GM18870 (cell line): ENCODE data around the gene C20orf141.
"Not testable (repeated sequence)": the region's sequence is repeated elsewhere in the genome, so short reads cannot be mapped to it uniquely, and the experiment has no call there.

Experiments
- ATAC-seq: cut with Tn5 transposase; IDR thresholded peaks from one replicate; pipeline ENCODE4 v1.9.1; 2021; ENCODE audit warnings: moderate library complexity; ENCODE audit not compliant: unreplicated experiment

Gene C20orf141

GRCh38 chr20:2799271-2799670 lies 15.5 kb upstream of the C20orf141 start:
- no peak for ATAC-seq

GRCh38 chr20:2799688-2800520 lies 14.9 kb upstream of the C20orf141 start:
- ATAC-seq, result no peak

GRCh38 chr20:2800521-2801285 lies 14.1 kb upstream of the C20orf141 start, which contains the start of gene CPXM1:
Gene CPXM1, minus strand, starts transcription at chr20:2800627. Its CDS starts 55 bp downstream, at chr20:2800572.
- ATAC-seq, result peak; percentile 43

GRCh38 chr20:2801286-2801728 lies 13.5 kb upstream of the C20orf141 start:
- ATAC-seq, result no peak

- ATAC-seq, result no peak
Measured at GRCh38 chr20:2804041-2804828, 10.6 kb upstream of the C20orf141 start.

GRCh38 chr20:2804852-2805688 lies 9.7 kb upstream of the C20orf141 start:
- no peak for ATAC-seq

- ATAC-seq, result no peak
Measured at GRCh38 chr20:2805689-2806350, 9.0 kb upstream of the C20orf141 start.

- ATAC-seq, result no peak
Measured at GRCh38 chr20:2806351-2806701, 8.5 kb upstream of the C20orf141 start.

- ATAC-seq, result no peak
Measured at GRCh38 chr20:2807019-2807418, 7.8 kb upstream of the C20orf141 start.

GRCh38 chr20:2807929-2808328 lies 6.9 kb upstream of the C20orf141 start:
- ATAC-seq, result not testable (repeated sequence)

GRCh38 chr20:2809690-2810089 lies 5.1 kb upstream of the C20orf141 start:
- ATAC-seq, result no peak

GRCh38 chr20:2812189-2812588 lies 2.6 kb upstream of the C20orf141 start:
- ATAC-seq, result no peak

GRCh38 chr20:2814076-2814475 lies 711 bp upstream of the C20orf141 start:
- no peak for ATAC-seq

GRCh38 chr20:2815242-2815900 lies 584 bp downstream of the C20orf141 start:
- ATAC-seq, result no peak

- ATAC-seq, result no peak
Measured at GRCh38 chr20:2816030-2816582, 1.3 kb downstream of the C20orf141 start, which contains the start of gene TMEM239. Gene TMEM239, plus strand, starts transcription at chr20:2816364. Its CDS starts 191 bp downstream, at chr20:2816555.

- no peak for ATAC-seq
Measured at GRCh38 chr20:2816583-2817340, 2.0 kb downstream of the C20orf141 start.

- no peak for ATAC-seq
Measured at GRCh38 chr20:2817341-2817726, 2.5 kb downstream of the C20orf141 start.
